ENCODE results near the gene VWA5B2. TPM values are rescaled to one million over a fixed set of nuclear protein-coding genes. Genes with fewer than 3 reads are reported as not detected.

VWA5B2 gene
- total and polyA plus RNA-seq, 2 of the 13 experiments (the other 11 are each of a cell fraction or from before 2014, with no cell fraction given): 0.03 to 0.04 TPM

GRCh38 chr3:184237211-184237610 lies 7.8 kb downstream of the VWA5B2 start:
- H3K36me3 ChIP-seq (replicated peaks in 1 of 2; ENCODE audit: control insufficient read depth in 1 of 2, insufficient read depth in 2 of 2, low read length in 2 of 2): peaks cover 0 to 2% of the 10 kb centered on the region in 2 experiments; a peak in 1 of 5 replicates
- in situ Hi-C loops (cut with HindIII; ENCODE audit: extremely low pct_ligation_motif_present, low pct_unique_long_range_greater_than_20kb): no loop called here
- no peaks in the 10 kb centered on the region for H3K9me3 ChIP-seq (ENCODE audit: low read length)
- intact Hi-C loops (cut with micrococcal nuclease; ENCODE audit: unreplicated experiment): no loop called here
- 0% methylated on average over 1 of the region's 7 CpGs for WGBS (ENCODE audit: low lambda C conversion rate)
- peaks cover 4% of the 10 kb centered on the region for H4K20me1 ChIP-seq (ENCODE audit: insufficient read depth, low read length)
- no TSS peak for BruUV-seq (replicated peaks)
- H3K79me2 ChIP-seq (ENCODE audit: insufficient read depth, low read length): no peaks in the 10 kb centered on the region
- no peak overlapping the region for H3K27ac ChIP-seq (ENCODE audit: extremely low read length, insufficient read depth, low read length)
- DNase-seq (ENCODE audit: low spot score) (no peak), ATAC-seq (no peak), FAIRE-seq (no peak)
- H3K9ac ChIP-seq (ENCODE audit: insufficient read depth, low read depth, low read length): no peak overlapping the region
- CTCF ChIA-PET (ENCODE audit: low intra/inter-chr PET ratio, low total read pairs): no interaction called here
- POLR2A ChIA-PET: no interaction called here
- no peak overlapping the region for H3K4me2 ChIP-seq (ENCODE audit: low read depth, low read length)
- peaks cover 15% of the 10 kb centered on the region for H3K4me1 ChIP-seq (ENCODE audit: insufficient read depth, low read length)
- peaks cover 10 to 67% of the 10 kb centered on the region in 2 experiments; a peak in 4 of 5 replicates for H3K27me3 ChIP-seq (ENCODE audit: control insufficient read depth in 1 of 2, insufficient read depth in 2 of 2, low read length in 2 of 2)
- no peak overlapping the region for H2AFZ ChIP-seq (ENCODE audit: low read length)
- TF ChIP-seq STAG1 (CRISPR knock-in tag; IDR thresholded peaks at IDR 0.05): no peak
- TF ChIP-seq ETV6 (CRISPR knock-in tag; conservative IDR thresholded peaks at IDR 0.05): no peak
- no peak for TF ChIP-seq NFE2L1 (CRISPR knock-in tag; IDR thresholded peaks at IDR 0.05; ENCODE audit: borderline replicate concordance)
- TF ChIP-seq ZBTB33 (CRISPR knock-in tag; IDR thresholded peaks at IDR 0.05): no peak
- TF ChIP-seq, protein P1, sequence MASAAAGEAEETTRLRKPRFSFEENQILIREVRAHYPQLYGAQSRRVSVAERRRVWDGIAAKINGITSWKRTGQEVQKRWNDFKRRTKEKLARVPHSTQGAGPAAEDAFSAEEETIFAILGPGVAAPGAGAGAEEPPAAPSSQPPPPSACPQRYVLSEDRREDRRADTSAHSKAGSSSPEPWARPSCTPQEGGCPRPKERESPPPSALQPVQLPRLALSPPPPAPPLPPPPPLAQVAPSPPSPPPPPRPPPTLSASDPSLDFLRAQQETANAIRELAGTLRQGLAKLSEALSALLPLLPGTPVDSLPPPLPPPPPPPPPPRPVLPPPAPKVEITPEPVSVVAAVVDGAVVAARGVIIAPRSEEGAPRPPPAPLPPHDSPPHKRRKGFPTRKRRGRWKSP (CRISPR knock-in tag; IDR thresholded peaks at IDR 0.05): no peak
- no peak overlapping the region for H3K4me3 ChIP-seq (replicated peaks in 1 of 3; ENCODE audit: insufficient read depth in 1 of 3, low read depth in 2 of 3, low read length in 3 of 3)

DNA sequence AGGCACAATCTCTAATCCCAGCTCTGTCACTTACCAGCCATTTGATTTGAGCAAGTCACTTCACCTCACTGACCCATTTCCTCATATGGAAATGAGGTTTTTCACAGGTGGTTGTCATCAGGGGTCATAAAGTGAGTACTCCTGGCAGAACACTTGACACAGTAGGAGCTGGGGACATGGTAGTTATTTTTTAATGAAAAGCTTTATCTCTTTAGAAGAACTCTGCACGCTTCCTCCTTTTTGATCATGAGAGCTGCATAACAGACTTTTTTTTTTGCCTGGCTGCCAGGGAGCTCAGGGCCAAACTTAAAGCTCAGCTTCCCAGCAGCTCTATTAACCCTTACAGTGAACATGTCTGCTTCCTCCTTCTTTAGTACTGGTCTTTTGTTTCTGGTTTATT lies 8.4 kb downstream of the VWA5B2 start:
- no peak for ATAC-seq
- Histone ChIP-seq H3K4me2 (ENCODE audit: low read depth, low read length) (no peak overlapping the region), H3K9ac (ENCODE audit: insufficient read depth, low read depth, low read length) (no peak overlapping the region), H3K79me2 (ENCODE audit: insufficient read depth, low read length) (no peaks in the 10 kb centered on the region), H2AFZ (ENCODE audit: low read length) (no peak overlapping the region), H3K27me3 (ENCODE audit: control insufficient read depth in 1 of 2, insufficient read depth in 2 of 2, low read length in 2 of 2) (peaks cover 10 to 61% of the 10 kb centered on the region in 2 experiments; a peak in 4 of 5 replicates), H4K20me1 (ENCODE audit: insufficient read depth, low read length) (peaks cover 4% of the 10 kb centered on the region), H3K4me1 (ENCODE audit: insufficient read depth, low read length) (peaks cover 21% of the 10 kb centered on the region), H3K36me3 (replicated peaks in 1 of 2; ENCODE audit: control insufficient read depth in 1 of 2, insufficient read depth in 2 of 2, low read length in 2 of 2) (peaks cover 1 to 8% of the 10 kb centered on the region in 2 experiments; a peak in 4 of 5 replicates), H3K27ac (ENCODE audit: extremely low read length, insufficient read depth, low read length) (no peak overlapping the region), H3K9me3 (ENCODE audit: low read length) (no peaks in the 10 kb centered on the region), H3K4me3 (replicated peaks in 1 of 3; ENCODE audit: insufficient read depth in 1 of 3, low read depth in 2 of 3, low read length in 3 of 3) (no peak overlapping the region)
- no peak for FAIRE-seq
- intact Hi-C loops (cut with micrococcal nuclease; ENCODE audit: unreplicated experiment) (no loop called here), in situ Hi-C loops (cut with HindIII; ENCODE audit: extremely low pct_ligation_motif_present, low pct_unique_long_range_greater_than_20kb) (no loop called here)
- 4% methylated on average over 1 of the region's 1 CpG for WGBS (ENCODE audit: low lambda C conversion rate)
- no peak for DNase-seq (ENCODE audit: low spot score)
- ChIA-PET CTCF (ENCODE audit: low intra/inter-chr PET ratio, low total read pairs) (no interaction called here), POLR2A (no interaction called here)
- no TSS peak for BruUV-seq (replicated peaks)
- TF ChIP-seq GABPA (IDR thresholded peaks at IDR 0.05; ENCODE audit: low read depth, low read length): no peak
- no peak for TF ChIP-seq GABPA (CRISPR knock-in tag; IDR thresholded peaks at IDR 0.05; ENCODE audit: low read depth)
- TF ChIP-seq JDP2 (CRISPR knock-in tag; IDR thresholded peaks at IDR 0.05; ENCODE audit: borderline replicate concordance): no peak
- no peak for TF ChIP-seq MAFG (CRISPR knock-in tag; IDR thresholded peaks at IDR 0.05)
- TF ChIP-seq DPF2 (CRISPR knock-in tag; IDR thresholded peaks at IDR 0.05; ENCODE audit: borderline replicate concordance, low read depth): no peak
- TF ChIP-seq, protein P2, sequence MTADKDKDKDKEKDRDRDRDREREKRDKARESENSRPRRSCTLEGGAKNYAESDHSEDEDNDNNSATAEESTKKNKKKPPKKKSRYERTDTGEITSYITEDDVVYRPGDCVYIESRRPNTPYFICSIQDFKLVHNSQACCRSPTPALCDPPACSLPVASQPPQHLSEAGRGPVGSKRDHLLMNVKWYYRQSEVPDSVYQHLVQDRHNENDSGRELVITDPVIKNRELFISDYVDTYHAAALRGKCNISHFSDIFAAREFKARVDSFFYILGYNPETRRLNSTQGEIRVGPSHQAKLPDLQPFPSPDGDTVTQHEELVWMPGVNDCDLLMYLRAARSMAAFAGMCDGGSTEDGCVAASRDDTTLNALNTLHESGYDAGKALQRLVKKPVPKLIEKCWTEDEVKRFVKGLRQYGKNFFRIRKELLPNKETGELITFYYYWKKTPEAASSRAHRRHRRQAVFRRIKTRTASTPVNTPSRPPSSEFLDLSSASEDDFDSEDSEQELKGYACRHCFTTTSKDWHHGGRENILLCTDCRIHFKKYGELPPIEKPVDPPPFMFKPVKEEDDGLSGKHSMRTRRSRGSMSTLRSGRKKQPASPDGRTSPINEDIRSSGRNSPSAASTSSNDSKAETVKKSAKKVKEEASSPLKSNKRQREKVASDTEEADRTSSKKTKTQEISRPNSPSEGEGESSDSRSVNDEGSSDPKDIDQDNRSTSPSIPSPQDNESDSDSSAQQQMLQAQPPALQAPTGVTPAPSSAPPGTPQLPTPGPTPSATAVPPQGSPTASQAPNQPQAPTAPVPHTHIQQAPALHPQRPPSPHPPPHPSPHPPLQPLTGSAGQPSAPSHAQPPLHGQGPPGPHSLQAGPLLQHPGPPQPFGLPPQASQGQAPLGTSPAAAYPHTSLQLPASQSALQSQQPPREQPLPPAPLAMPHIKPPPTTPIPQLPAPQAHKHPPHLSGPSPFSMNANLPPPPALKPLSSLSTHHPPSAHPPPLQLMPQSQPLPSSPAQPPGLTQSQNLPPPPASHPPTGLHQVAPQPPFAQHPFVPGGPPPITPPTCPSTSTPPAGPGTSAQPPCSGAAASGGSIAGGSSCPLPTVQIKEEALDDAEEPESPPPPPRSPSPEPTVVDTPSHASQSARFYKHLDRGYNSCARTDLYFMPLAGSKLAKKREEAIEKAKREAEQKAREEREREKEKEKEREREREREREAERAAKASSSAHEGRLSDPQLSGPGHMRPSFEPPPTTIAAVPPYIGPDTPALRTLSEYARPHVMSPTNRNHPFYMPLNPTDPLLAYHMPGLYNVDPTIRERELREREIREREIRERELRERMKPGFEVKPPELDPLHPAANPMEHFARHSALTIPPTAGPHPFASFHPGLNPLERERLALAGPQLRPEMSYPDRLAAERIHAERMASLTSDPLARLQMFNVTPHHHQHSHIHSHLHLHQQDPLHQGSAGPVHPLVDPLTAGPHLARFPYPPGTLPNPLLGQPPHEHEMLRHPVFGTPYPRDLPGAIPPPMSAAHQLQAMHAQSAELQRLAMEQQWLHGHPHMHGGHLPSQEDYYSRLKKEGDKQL (CRISPR knock-in tag; IDR thresholded peaks at IDR 0.05; ENCODE audit: low read depth): no peak

All from HepG2 (cell line).